Esophagus muscularis mucosa (tissue), 4 donors: ENCODE measurements around the gene SMIM20.

ENCODE experiments used
- CTCF ChIP-seq, 3 experiments: fragments of 200-600 bp in 2 of 3; fragments of 450-650 bp in 1 of 3; sonication (generic) in 2 of 3; IDR thresholded peaks; one replicate each; pipeline ENCODE4 v1.5.1; 2017 to 2019; ENCODE audit warnings: antibody characterized with exemption in 3 of 3, mild to moderate bottlenecking in 2 of 3, moderate library complexity in 1 of 3
- EP300 ChIP-seq: sonication (generic); formaldehyde crosslinking; IDR thresholded peaks from one replicate; pipeline ENCODE4 v1.6.1; 2017; ENCODE audit warnings: antibody characterized with exemption
- POLR2A ChIP-seq: fragments of 450-650 bp; IDR thresholded peaks from one replicate; pipeline ENCODE4 v1.6.1; 2017; ENCODE audit warnings: antibody characterized with exemption, moderate library complexity, mild to moderate bottlenecking, low read depth
- POLR2AphosphoS5 ChIP-seq, 2 donors: sonication (generic); formaldehyde crosslinking; IDR thresholded peaks; one replicate each; pipeline ENCODE4 v1.6.1; 2017; ENCODE audit warnings: antibody characterized with exemption in 2 of 2

- TF ChIP-seq CTCF (IDR thresholded peaks at IDR 0.05) (no peak), POLR2A (no peak), EP300 (no peak), POLR2AphosphoS5 (IDR thresholded peaks at IDR 0.05) (no peak)
Measured at GRCh38 chr4:25879991-25880651, 33.9 kb upstream of the SMIM20 start.
